Right hindlimb (tissue), 1 donor: ENCODE measurements around the gene HS3ST6.
"Not testable (repeated sequence)": the region's sequence is repeated elsewhere in the genome, so short reads cannot be mapped to it uniquely, and the experiment has no call there.

Experiments used
- DNase-seq: peaks from one replicate; pipeline ENCODE4 v3.0.0-alpha.2; 2018

Gene HS3ST6

DNA sequence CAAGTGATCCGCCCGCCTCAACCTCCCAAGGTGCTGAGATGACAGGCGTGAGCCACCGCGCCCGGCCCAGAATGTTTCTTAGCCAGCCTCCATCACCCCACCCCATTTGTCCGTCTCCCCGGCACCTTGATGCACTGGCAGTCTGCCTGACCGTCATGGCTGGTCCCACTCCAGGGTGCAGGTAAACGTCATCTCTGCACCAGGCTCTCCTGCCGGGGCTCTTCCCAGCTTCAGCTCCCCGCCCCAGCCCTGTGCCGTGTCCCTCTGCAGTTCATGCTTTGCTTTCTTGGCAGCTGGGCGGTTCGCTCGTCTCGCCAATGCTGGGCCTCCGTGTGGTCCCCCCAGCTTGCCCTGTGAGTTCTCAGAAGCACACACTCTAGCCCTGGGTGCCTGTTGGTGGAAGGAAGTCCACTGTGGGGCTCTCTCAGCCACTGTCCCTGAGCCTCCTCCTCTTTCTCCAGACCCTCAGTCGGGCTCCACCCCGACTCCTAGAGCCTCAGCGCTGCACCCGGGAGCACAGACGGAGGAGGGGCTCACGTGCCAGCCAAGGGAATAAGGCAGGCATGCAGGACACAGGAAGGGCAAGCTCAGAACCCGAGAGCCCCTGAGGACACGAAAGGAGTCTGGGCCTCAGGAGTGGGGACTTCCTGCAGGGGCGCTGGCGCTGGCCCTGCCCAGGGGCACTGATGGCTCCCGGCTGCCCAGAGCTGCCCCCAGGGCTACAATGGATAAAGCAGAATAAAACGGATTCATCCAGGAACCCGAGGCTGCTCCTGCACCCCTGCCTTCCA is 12.0 kb downstream of the HS3ST6 start:
- DNase-seq, result no peak

DNA sequence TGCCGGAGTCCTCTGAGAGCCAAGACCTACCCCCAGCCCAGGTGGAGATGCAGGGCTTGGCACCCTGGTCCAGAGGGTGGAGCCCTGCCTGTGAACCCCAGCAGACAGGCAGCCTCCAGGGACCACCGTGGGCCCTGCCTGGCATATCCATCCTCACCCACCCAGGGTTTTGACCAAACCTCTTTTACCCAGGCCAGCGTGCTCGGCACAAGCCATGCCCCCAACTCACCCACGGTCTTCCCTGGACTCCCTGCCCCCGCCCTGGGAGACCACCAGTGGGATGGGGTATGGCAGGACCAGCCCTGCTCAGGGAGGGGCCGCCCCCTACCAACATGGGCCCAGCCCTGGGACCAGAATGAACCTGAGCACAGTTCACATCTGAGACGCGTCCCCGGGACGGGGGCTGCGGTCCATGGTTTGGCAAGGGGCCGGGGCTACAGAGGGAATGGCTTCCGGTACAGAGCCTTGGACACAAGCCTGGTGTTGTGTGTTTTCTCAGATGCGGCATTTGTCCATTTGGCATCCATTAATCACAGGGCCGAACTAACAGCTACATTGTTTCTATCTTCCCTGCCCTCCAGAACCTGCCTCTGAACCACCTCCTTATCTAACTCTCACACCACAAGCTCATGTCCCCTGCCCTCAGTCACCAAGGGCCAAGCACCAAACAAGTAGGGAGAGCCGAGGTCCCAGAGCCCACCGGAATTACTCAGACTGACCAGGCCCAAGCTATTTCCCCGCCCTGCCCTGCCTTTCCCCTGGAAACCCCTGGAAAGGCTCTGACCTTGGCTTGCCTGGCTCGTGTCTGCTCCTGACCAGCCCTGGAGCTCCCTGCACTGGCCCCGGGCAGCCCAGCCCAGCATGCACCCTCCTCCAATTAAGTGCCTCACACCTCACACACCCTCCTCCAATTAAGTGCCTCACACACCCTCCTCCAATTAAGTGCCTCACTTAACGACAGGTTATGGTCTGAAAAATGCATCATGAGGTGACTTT is 14.1 kb downstream of the HS3ST6 start:
- DNase-seq, result no peak

DNA sequence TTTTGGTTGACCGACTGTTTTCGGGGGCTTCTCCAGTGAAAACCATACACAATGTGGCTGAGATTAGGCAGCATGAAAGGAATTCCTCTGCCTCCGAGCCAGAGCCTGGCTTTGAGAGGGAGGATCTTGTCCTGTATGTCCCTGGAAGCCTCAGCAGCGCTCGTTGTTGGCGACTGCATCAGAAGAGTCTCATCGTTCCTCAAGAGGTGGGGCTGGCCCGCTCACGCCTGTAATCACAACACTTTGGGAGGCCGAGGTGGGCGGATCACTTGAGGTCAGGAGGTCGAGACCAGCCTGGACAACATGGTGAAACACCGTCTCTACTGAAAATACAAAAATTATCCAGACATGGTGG is 15.0 kb downstream of the HS3ST6 start:
- DNase-seq, result no peak

DNA sequence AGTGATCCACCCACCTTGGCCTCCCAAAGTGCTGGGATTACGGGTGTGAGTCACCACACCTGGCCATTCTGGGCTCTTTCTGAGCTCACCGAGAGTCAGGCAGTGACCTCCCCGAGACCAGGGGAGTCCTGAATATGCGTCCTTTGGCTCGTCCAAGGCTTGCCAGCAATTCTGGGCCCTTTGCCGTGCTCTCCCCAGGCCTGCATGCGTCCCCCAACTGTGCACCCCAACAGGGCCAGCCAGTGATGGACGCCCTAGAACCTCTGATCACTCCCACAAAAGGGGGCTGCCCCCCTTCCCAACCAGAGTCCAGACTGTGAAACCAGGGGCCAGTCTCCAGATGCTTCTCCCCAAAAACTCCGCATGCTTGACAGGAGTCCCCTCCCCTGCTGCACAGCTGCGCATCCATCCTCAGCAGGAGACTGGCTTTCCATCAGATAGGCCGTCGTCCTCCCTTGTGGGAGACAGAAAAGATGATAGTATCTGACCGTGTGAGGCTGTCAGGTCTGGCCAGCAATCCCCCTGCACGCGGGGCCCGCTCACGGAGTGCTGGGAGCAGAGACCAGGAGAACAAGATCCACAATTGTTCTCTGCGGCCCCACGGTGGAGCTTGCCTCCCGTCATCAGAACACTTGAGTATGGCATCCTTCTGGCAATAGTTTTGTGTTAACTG is 15.5 kb downstream of the HS3ST6 start:
- no peak for DNase-seq

GRCh38 chr16:1900452-1900774 is 17.8 kb downstream of the HS3ST6 start:
- no peak for DNase-seq

- DNase-seq, result no peak
Measured at GRCh38 chr16:1899641-1900451, 18.4 kb downstream of the HS3ST6 start.

GRCh38 chr16:1897692-1898091 is 20.5 kb downstream of the HS3ST6 start:
- not testable (repeated sequence) for DNase-seq

- DNase-seq, result no peak
Measured at GRCh38 chr16:1895949-1896675, 22.1 kb downstream of the HS3ST6 start.

- DNase-seq, result no peak
Measured at GRCh38 chr16:1895068-1895467, 23.1 kb downstream of the HS3ST6 start.

DNA sequence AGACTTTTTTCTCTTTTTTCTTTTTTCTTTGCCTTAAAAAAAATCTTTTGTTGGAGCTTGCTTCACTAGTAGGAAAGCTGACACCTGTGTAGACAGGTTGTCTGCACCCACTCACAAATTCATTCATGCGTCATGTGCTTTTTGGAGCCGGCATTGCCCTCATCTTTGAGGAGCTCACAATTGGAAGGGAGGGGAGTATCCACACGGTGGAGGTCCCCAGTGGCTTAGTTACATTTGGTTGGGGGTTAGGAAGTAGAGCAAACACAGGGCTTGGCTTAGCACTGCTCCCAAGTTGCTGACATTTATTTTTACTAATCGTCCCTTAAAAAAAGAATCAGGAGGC is 27.5 kb downstream of the HS3ST6 start:
- DNase-seq, result no peak

DNA sequence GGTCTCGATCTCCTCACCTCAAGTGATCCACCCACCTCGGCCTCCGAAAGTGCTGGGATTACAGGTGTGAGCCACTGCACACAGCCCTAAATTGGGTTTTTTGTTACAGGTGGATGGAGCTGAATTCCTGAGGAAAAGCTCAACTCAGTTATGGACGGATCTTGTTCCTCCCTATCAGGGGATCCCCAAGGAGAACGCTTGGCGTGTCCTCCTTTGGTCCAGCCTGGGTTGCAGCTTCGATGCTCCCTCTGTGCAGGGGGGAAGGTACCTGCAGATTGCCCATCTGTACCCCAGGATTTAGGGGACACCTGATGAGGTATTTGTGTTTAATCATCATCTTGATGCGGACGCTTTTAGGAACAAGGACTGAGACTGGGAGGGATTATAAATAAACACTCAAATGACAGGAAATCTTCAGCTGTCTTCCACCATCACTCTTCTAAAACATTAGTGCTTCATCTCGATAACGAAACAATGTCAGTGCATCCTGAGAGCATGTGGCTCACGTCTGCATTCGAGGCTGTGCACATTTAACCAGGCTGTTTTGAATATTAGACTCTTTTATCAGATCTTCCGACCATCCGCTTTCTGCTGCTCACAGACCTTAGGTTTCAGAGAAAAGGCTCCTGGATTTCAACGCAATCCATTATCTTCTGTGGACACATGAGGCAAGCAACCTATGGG is 28.0 kb downstream of the HS3ST6 start:
- DNase-seq, result no peak

GRCh38 chr16:1887711-1888354 is 30.4 kb downstream of the HS3ST6 start:
- DNase-seq, result no peak

- no peak for DNase-seq
Measured at GRCh38 chr16:1884889-1885288, 33.3 kb downstream of the HS3ST6 start.

DNA sequence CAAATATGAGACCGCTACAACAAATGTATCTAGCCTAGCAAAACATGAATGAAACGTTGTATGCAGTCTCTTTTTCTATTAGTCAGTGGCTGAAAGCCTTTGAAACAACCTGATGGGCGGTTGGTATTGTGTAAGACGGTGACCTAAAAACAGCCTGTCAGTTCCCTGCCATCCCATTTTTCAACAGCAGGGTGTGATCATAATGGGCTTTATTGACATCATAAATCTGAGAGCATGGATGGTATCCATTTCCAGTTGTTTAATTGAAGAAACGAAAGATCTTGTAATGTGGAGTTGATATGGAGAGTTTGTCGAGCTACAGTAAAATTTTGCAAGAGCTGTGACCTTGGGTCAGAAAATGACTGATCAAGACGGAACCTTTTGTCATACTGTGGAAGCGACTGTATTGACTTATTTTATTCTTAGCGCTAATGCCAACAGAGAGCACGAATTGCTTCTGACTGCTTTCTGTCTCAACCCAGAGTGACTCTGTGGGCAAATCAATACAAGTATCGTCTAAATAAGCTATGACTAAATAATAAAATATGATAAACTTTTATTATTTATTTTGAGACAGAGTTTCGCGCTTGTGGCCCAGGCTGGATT is 34.0 kb downstream of the HS3ST6 start:
- DNase-seq, result no peak

GRCh38 chr16:1881172-1881571 is 37.0 kb downstream of the HS3ST6 start:
- DNase-seq, result not testable (repeated sequence)

GRCh38 chr16:1879477-1879876 is 38.7 kb downstream of the HS3ST6 start:
- no peak for DNase-seq

GRCh38 chr16:1878256-1878655 is 40.0 kb downstream of the HS3ST6 start:
- no peak for DNase-seq

DNA sequence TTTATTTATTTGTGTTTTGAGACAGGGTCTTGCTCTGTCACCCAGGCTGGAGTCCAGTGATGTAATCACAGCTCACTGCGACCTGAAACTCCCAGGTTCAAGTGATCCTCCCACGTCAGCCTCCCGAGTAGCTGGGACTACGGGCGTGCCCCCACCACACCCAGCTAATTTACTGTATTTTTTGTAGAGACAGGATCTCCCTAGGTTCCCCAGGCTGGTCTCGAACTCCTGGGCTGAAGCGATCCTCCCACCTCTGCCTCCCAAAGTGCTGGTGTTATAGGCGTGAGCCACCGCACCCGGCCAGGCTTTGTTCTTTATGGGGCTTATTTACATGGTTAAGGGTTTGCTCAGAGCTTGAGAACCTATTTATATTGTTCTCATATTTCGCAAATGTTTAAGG is 40.4 kb downstream of the HS3ST6 start:
- no peak for DNase-seq

DNA sequence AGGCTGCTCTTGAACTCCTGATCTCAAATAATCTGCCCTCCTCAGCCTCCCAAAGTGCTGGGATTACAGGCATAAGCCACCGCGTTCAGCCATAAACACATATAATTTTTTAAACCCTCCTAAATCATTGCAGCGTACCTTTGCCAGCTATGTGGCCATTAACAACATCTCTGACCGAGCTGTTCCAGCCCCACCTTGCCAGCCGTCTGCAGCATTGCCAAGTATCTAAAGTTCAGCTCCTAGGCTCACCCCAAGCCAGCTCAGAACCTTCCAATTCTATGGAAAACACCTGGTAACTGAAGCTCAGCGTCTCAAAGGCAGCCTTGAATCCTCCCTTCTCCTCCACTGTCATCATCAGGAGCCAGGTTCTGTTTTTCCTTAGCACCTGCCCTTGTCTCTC is 41.1 kb downstream of the HS3ST6 start:
- DNase-seq, result no peak

DNA sequence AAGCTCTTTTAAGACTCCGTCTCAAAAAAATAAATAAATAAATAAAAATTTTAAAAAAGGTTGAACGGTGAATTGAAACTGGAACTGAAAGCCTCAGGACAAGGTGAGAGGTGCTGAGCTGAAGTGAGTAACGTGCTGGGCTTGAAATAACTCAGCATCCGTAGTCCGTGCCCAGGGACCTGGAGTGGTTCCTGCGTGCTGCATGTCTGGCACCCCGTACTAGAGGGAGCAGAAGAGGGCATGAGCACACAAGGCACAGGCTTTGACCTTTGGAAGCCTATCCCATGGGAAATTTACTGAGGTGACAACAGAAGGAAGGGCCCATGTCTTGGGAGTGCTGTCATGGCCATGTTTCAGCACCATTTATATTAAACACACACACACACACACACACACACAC is 41.7 kb downstream of the HS3ST6 start:
- no peak for DNase-seq
